GM23248 (cell line): ENCODE measurements around the gene TAPT1. TPM values are rescaled to one million over a fixed set of nuclear protein-coding genes. Genes with fewer than 3 reads are reported as not detected.

Source experiments
- DNase-seq: peaks from one replicate; pipeline ENCODE4 v3.0.0-alpha.2; 2015
- H2AFZ ChIP-seq: fragments of 200-600 bp; sonication (generic); 2 replicates; pipeline ENCODE4 v1.6.1; 2016; ENCODE audit warnings: antibody characterized with exemption
- H3F3A ChIP-seq: fragments of 200-600 bp; sonication (generic); 2 replicates; pipeline ENCODE4 v1.6.1; 2016; ENCODE audit warnings: mild to moderate bottlenecking, antibody characterized with exemption, mixed run types; ENCODE audit not compliant: insufficient read depth
- H3K27ac ChIP-seq: fragments of 200-600 bp; sonication (generic); 2 replicates; pipeline ENCODE4 v1.5.1; 2016; ENCODE audit warnings: mild to moderate bottlenecking
- H3K27me3 ChIP-seq: fragments of 200-600 bp; sonication (generic); replicated peaks from 2 replicates; pipeline ENCODE4 v1.6.1; 2016; ENCODE audit warnings: mild to moderate bottlenecking; ENCODE audit not compliant: insufficient read depth
- H3K36me3 ChIP-seq: fragments of 200-600 bp; sonication (generic); 2 replicates; pipeline ENCODE4 v1.6.1; 2016; ENCODE audit warnings: low read depth, mild to moderate bottlenecking
- H3K4me1 ChIP-seq: fragments of 200-600 bp; sonication (generic); 2 replicates; pipeline ENCODE4 v1.6.1; 2016; ENCODE audit warnings: mild to moderate bottlenecking; ENCODE audit not compliant: insufficient read depth
- H3K4me2 ChIP-seq: fragments of 200-600 bp; sonication (generic); one replicate; pipeline ENCODE4 v1.6.1; 2016; ENCODE audit warnings: mild to moderate bottlenecking; ENCODE audit not compliant: unreplicated experiment
- H3K4me3 ChIP-seq: fragments of 200-600 bp; sonication (generic); 2 replicates; pipeline ENCODE4 v1.5.1; 2016; ENCODE audit warnings: mild to moderate bottlenecking
- H3K79me2 ChIP-seq: fragments of 200-600 bp; sonication (generic); 2 replicates; pipeline ENCODE4 v1.6.1; 2016; ENCODE audit warnings: mild to moderate bottlenecking; ENCODE audit not compliant: insufficient read depth
- H3K9ac ChIP-seq: fragments of 200-600 bp; sonication (generic); 2 replicates; pipeline ENCODE4 v1.6.1; 2016; ENCODE audit warnings: mild to moderate bottlenecking
- H3K9me2 ChIP-seq: fragments of 200-600 bp; sonication (generic); 2 replicates; pipeline ENCODE4 v1.6.1; 2016; ENCODE audit warnings: mixed run types, mild to moderate bottlenecking, moderate library complexity; ENCODE audit not compliant: insufficient read depth
- H3K9me3 ChIP-seq: fragments of 200-600 bp; sonication (generic); one replicate; pipeline ENCODE4 v1.6.1; 2017; ENCODE audit warnings: low read depth
- H4K20me1 ChIP-seq: fragments of 200-600 bp; sonication (generic); 2 replicates; pipeline ENCODE4 v1.6.0; 2016; ENCODE audit not compliant: insufficient read depth
- EZH2 ChIP-seq: fragments of 200-600 bp; sonication (generic); IDR thresholded peaks from 2 replicates; pipeline ENCODE4 v1.6.1; 2018; ENCODE audit warnings: antibody characterized with exemption, mild to moderate bottlenecking; ENCODE audit not compliant: insufficient read depth, poor library complexity, severe bottlenecking
- EZH2phosphoT487 ChIP-seq: fragments of 200-600 bp; sonication (generic); IDR thresholded peaks from 2 replicates; pipeline ENCODE4 v1.6.1; 2018; ENCODE audit warnings: antibody characterized with exemption, moderate library complexity, mild to moderate bottlenecking, low read depth; ENCODE audit not compliant: insufficient read depth
- WGBS, 2 experiments: methylation state at CpG; one replicate each; pipeline ENCODE4 v1.1.6; 2015 to 2017; ENCODE audit warnings: low lambda C conversion rate in 2 of 2, low coverage in 1 of 2; ENCODE audit errors: missing lambda C conversion rate in 2 of 2; 5-methylcytosine and 5-hydroxymethylcytosine counted together
- in situ Hi-C: fragments of 300-500 bp; cut with MboI; formaldehyde crosslinking; loops from 2 replicates; pipeline ENCODE4 v1.15.0; 2020
- polyA plus RNA-seq: library from polyadenylated mRNA; unstranded; fragments of >200 nt; fragmentation: Nextera tagmentation; extraction: Ambion mirVana; gene quantifications from 2 replicates; pipeline ENCODE4 v1.2.1, GENCODE V29; 2016
- total RNA-seq: library from RNA; depleted of rRNA; stranded (reverse); fragments of >200 nt; shearing (Covaris generic); gene quantifications from 2 replicates; pipeline ENCODE4 v1.2.3, GENCODE V29; 2014

The TAPT1 gene
- total and polyA plus RNA-seq, 2 experiments from 2014 or later, result 7.8 to 13.2 TPM

DNA sequence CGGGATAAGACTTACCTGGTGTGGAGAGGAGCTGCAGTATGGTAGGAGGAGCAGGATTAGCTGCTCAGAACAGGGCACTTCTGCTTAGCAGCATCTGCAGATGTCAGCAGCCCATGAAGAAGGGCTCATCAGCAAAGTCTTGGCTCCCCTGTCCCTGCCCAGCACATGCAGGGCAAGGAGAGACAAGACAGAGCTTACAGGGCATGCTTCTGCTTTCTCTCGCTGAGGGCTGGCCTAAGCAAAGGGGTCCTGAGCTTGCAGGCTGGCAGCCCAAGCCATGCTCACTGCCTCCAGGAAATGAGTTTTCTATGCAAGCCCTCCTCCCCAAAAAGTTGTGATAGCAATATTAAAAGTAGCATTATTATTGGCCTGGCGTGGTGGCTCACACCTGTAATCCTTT lies 39.5 kb upstream of the TAPT1 start:
- TF ChIP-seq EZH2 (no peak), EZH2phosphoT487 (no peak)
- Histone ChIP-seq H3K9me3 (no peaks in the 10 kb centered on the region), H3K27me3 (no peaks in the 10 kb centered on the region), H3K9me2 (no peaks in the 10 kb centered on the region), H3K4me3 (no peak overlapping the region), H4K20me1 (no peaks in the 10 kb centered on the region), H3K79me2 (no peaks in the 10 kb centered on the region), H3K27ac (no peak overlapping the region), H2AFZ (no peak overlapping the region), H3K9ac (no peak overlapping the region), H3K4me2 (no peak overlapping the region), H3F3A (peaks cover 17% of the 10 kb centered on the region), H3K36me3 (no peaks in the 10 kb centered on the region), H3K4me1 (peaks cover 15% of the 10 kb centered on the region)
- in situ Hi-C loops, result loop anchor here (5.0 kb wide), 1 partner anchor 229 kb away; no protein-coding TSS in a partner anchor
- DNase-seq, result no peak
- WGBS, 2 experiments, result 92 to 96% methylated on average over 3 of the region's 3 CpGs

DNA sequence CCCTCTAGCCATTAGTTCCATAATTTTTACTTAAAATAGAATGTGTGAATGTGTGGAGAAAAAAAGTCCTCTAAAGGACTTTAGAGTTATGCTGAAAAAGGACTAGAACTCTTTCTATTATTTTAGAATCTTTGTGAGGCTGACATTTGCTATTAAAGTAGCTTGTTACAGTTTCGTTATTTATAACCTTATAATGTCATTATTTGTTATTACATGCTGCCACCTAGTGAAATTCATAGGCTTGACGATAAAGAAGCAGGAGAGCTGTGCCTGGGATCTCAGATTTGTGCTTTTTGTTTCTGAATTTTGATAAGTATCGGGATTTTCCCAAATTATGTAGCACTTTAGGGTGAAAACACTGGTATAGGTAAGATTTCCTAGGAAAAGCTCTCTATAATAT lies 38.5 kb upstream of the TAPT1 start:
- H3K4me2 ChIP-seq, result no peak overlapping the region
- H3K27ac ChIP-seq, result no peak overlapping the region
- no peak for TF ChIP-seq EZH2
- no peak for TF ChIP-seq EZH2phosphoT487
- 12 to 15% methylated on average over 3 of the region's 3 CpGs for WGBS, 2 experiments
- no peaks in the 10 kb centered on the region for H3K36me3 ChIP-seq
- H3K4me3 ChIP-seq, result no peak overlapping the region
- in situ Hi-C loops, result loop anchor here (5.0 kb wide), 1 partner anchor 227 kb away; no protein-coding TSS in a partner anchor
- H3K79me2 ChIP-seq, result no peaks in the 10 kb centered on the region
- peaks cover 8% of the 10 kb centered on the region for H3K4me1 ChIP-seq
- no peaks in the 10 kb centered on the region for H3K9me2 ChIP-seq
- no peaks in the 10 kb centered on the region for H4K20me1 ChIP-seq
- H2AFZ ChIP-seq, result no peak overlapping the region
- peak; percentile 73 for DNase-seq
- H3F3A ChIP-seq, result peaks cover 11% of the 10 kb centered on the region
- H3K9me3 ChIP-seq, result no peaks in the 10 kb centered on the region
- no peaks in the 10 kb centered on the region for H3K27me3 ChIP-seq
- H3K9ac ChIP-seq, result no peak overlapping the region

DNA sequence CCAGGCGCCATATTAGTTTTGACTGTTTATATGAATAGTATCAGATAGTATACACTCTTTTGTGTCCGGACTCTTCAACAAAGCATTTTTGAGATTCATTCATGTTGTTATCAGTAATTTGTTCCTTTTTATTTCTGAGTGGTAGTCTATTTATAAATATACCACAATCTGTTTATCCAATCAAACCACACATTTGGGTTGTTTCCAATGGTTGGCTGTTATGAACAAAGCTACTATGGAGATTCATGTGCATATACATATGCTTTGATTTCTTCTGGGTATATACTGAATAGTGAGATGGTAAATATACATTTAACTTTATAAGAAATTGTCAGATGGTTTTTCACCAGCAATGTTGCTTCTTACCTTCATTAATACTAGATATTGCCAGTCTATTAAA lies 36.8 kb upstream of the TAPT1 start:
- H3K4me1 ChIP-seq, result no peaks in the 10 kb centered on the region
- H3K4me3 ChIP-seq, result no peak overlapping the region
- no peak overlapping the region for H3K27ac ChIP-seq
- no peak for DNase-seq
- no peak overlapping the region for H2AFZ ChIP-seq
- no peak for TF ChIP-seq EZH2
- no peak for TF ChIP-seq EZH2phosphoT487
- H4K20me1 ChIP-seq, result no peaks in the 10 kb centered on the region
- H3F3A ChIP-seq, result no peaks in the 10 kb centered on the region
- no peak overlapping the region for H3K4me2 ChIP-seq
- WGBS, 2 experiments, result 95 to 96% methylated on average over 2 of the region's 2 CpGs
- H3K9me2 ChIP-seq, result no peaks in the 10 kb centered on the region
- H3K27me3 ChIP-seq, result no peaks in the 10 kb centered on the region
- no peaks in the 10 kb centered on the region for H3K79me2 ChIP-seq
- H3K9me3 ChIP-seq, result no peaks in the 10 kb centered on the region
- no peaks in the 10 kb centered on the region for H3K36me3 ChIP-seq
- in situ Hi-C loops, result no loop called here
- no peak overlapping the region for H3K9ac ChIP-seq

DNA sequence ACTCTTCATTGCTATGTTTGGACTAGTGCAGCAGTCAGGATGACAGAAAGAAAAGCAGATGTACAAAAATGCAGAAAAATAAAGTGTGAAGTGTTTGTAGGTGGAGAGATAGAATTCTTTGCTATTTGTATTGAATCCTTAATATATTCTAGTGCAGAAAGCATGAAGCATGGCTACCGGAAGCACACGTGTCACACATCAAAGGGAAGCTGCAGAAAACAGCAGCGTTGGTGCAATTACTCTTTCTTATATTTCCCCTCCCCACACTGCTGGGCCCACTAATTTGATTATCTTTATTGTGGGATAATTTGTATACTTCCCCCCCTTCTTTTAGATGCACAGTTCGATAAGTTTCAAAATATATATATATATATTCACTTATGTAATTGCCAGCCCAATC lies 35.9 kb upstream of the TAPT1 start:
- H3K9me2 ChIP-seq, result no peaks in the 10 kb centered on the region
- H3K27me3 ChIP-seq, result no peaks in the 10 kb centered on the region
- no peaks in the 10 kb centered on the region for H3K79me2 ChIP-seq
- H3F3A ChIP-seq, result no peaks in the 10 kb centered on the region
- no peak overlapping the region for H3K4me3 ChIP-seq
- no peak overlapping the region for H3K4me2 ChIP-seq
- in situ Hi-C loops, result no loop called here
- no peak for DNase-seq
- no peak overlapping the region for H3K9ac ChIP-seq
- no peak overlapping the region for H3K27ac ChIP-seq
- WGBS, 2 experiments, result 84 to 88% methylated on average over 4 of the region's 4 CpGs
- TF ChIP-seq EZH2 (no peak), EZH2phosphoT487 (no peak)
- no peaks in the 10 kb centered on the region for H3K4me1 ChIP-seq
- H4K20me1 ChIP-seq, result no peaks in the 10 kb centered on the region
- H3K9me3 ChIP-seq, result no peaks in the 10 kb centered on the region
- no peaks in the 10 kb centered on the region for H3K36me3 ChIP-seq
- no peak overlapping the region for H2AFZ ChIP-seq
